ENCODE data around the gene ZNF385C. TPM values are rescaled to one million over a fixed set of nuclear protein-coding genes. Genes with fewer than 3 reads are reported as not detected.

ZNF385C gene
- total RNA-seq, 1 donor = not detected

GRCh38 chr17:42081516-42082129 lies 16.6 kb downstream of the ZNF385C start:
- DNase-seq (ENCODE audit: low read depth) = no peak
- no peak for TF ChIP-seq CTCF (IDR thresholded peaks at IDR 0.05; ENCODE audit: insufficient read depth, low read depth, low read length)
- H3K4me3 ChIP-seq (ENCODE audit: low read depth, low read length) = no peak overlapping the region

GRCh38 chr17:42079541-42079940 lies 18.7 kb downstream of the ZNF385C start:
- DNase-seq (ENCODE audit: low read depth) = no peak
- H3K4me3 ChIP-seq (ENCODE audit: low read depth, low read length) = no peak overlapping the region
- no peak for TF ChIP-seq CTCF (IDR thresholded peaks at IDR 0.05; ENCODE audit: insufficient read depth, low read depth, low read length)

- no peak overlapping the region for H3K4me3 ChIP-seq (ENCODE audit: low read depth, low read length)
- TF ChIP-seq CTCF (IDR thresholded peaks at IDR 0.05; ENCODE audit: insufficient read depth, low read depth, low read length) = no peak
- DNase-seq (ENCODE audit: low read depth) = no peak
Measured at GRCh38 chr17:42078396-42079043, 19.8 kb downstream of the ZNF385C start.

GRCh38 chr17:42077755-42078154 lies 20.5 kb downstream of the ZNF385C start:
- no peak for TF ChIP-seq CTCF (IDR thresholded peaks at IDR 0.05; ENCODE audit: insufficient read depth, low read depth, low read length)
- DNase-seq (ENCODE audit: low read depth) = no peak
- no peak overlapping the region for H3K4me3 ChIP-seq (ENCODE audit: low read depth, low read length)

GRCh38 chr17:42076797-42077559 lies 21.3 kb downstream of the ZNF385C start:
- no peak for TF ChIP-seq CTCF (IDR thresholded peaks at IDR 0.05; ENCODE audit: insufficient read depth, low read depth, low read length)
- no peak overlapping the region for H3K4me3 ChIP-seq (ENCODE audit: low read depth, low read length)
- no peak for DNase-seq (ENCODE audit: low read depth)

- DNase-seq (ENCODE audit: low read depth) = no peak
- TF ChIP-seq CTCF (IDR thresholded peaks at IDR 0.05; ENCODE audit: insufficient read depth, low read depth, low read length) = no peak
Measured at GRCh38 chr17:42075789-42076188, 22.5 kb downstream of the ZNF385C start.

More at GRCh38 chr17:42075789-42076188, 22.5 kb downstream of the ZNF385C start:
- H3K4me3 ChIP-seq (ENCODE audit: low read depth, low read length) = no peak overlapping the region

All from fibroblast of villous mesenchyme (primary cell).